ENCODE measurements around the gene COL13A1. TPM values are rescaled to one million over a fixed set of nuclear protein-coding genes. Genes with fewer than 3 reads are reported as not detected.

COL13A1 gene
- total and polyA plus RNA-seq, 2 donors from 2014 or later = 4.0 to 5.2 TPM

DNA sequence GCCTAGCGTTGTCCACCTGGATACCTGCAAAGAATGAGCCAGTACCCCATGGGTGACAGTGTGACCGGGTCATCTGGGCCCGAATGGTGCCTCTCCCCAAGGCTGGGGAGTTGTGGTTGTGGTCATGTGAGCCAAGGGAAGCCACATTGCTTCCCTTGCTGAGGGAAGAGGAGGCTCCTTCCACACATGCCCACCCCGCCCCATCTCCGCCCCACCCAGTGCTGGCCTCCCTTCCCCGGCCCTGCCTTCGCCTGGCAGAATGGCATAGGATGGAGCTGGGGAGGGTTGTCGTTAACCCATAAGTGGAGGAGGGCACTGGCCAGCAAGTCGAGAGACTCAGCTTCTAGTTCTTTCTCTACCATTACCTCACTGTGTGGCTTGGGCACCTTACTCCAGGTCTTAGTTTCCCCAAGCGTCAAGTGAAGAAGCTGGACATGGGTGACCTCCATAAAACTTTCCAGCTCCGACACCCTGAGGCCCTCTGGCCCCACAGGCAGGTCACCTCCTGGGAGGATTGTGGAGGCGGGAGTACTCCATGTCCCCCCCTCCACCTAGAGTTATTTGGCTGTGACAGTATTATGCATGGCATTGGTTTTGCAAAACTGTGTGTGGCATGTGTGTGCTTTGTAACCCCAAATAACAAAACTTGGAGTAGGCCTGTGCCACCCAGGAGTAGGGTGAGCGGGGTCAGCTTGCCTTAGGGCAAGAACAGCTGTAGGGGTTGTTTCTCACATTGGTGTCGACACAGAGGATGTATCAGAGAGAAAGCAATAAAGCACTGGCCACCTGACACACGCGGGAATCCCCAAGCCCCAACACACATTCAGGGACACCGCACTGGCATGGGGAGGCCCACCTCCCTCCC, 160.4 kb downstream of the COL13A1 start:
- no peak overlapping the region for H3K27ac ChIP-seq (ENCODE audit: low read depth in 2 of 2, low read length in 2 of 2)
- no peak for DNase-seq
- no peak overlapping the region for H3K9ac ChIP-seq (ENCODE audit: low read length in 3 of 3)
- TF ChIP-seq, protein P1, sequence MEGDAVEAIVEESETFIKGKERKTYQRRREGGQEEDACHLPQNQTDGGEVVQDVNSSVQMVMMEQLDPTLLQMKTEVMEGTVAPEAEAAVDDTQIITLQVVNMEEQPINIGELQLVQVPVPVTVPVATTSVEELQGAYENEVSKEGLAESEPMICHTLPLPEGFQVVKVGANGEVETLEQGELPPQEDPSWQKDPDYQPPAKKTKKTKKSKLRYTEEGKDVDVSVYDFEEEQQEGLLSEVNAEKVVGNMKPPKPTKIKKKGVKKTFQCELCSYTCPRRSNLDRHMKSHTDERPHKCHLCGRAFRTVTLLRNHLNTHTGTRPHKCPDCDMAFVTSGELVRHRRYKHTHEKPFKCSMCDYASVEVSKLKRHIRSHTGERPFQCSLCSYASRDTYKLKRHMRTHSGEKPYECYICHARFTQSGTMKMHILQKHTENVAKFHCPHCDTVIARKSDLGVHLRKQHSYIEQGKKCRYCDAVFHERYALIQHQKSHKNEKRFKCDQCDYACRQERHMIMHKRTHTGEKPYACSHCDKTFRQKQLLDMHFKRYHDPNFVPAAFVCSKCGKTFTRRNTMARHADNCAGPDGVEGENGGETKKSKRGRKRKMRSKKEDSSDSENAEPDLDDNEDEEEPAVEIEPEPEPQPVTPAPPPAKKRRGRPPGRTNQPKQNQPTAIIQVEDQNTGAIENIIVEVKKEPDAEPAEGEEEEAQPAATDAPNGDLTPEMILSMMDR (IDR thresholded peaks at IDR 0.05; ENCODE audit: borderline replicate concordance, extremely low read depth, insufficient read depth) = no peak
- H3K4me3 ChIP-seq (ENCODE audit: low read length in 3 of 3) = no peak overlapping the region
- H3K9me3 ChIP-seq (ENCODE audit: control insufficient read depth in 2 of 3, insufficient read depth in 1 of 3, low read length in 3 of 3) = no peaks in the 10 kb centered on the region
- no peaks in the 10 kb centered on the region for H3K36me3 ChIP-seq (ENCODE audit: control insufficient read depth in 2 of 3, insufficient read depth in 3 of 3, low read length in 3 of 3)
- FAIRE-seq = no peak
- intact Hi-C loops (cut with DNase I) = no loop called here
- H3K27me3 ChIP-seq (ENCODE audit: control insufficient read depth, insufficient read depth, low read length) = no peaks in the 10 kb centered on the region
- no peaks in the 10 kb centered on the region for H3K4me1 ChIP-seq (ENCODE audit: control insufficient read depth in 2 of 3, insufficient read depth in 2 of 3, low read depth in 1 of 3, low read length in 3 of 3)

GRCh38 chr10:69962746-69963135, 161.0 kb downstream of the COL13A1 start:
- no peaks in the 10 kb centered on the region for H3K36me3 ChIP-seq (ENCODE audit: control insufficient read depth in 2 of 3, insufficient read depth in 3 of 3, low read length in 3 of 3)
- no peaks in the 10 kb centered on the region for H3K9me3 ChIP-seq (ENCODE audit: control insufficient read depth in 2 of 3, insufficient read depth in 1 of 3, low read length in 3 of 3)
- no peaks in the 10 kb centered on the region for H3K4me1 ChIP-seq (ENCODE audit: control insufficient read depth in 2 of 3, insufficient read depth in 2 of 3, low read depth in 1 of 3, low read length in 3 of 3)
- H3K27me3 ChIP-seq (ENCODE audit: control insufficient read depth, insufficient read depth, low read length) = no peaks in the 10 kb centered on the region
- H3K4me3 ChIP-seq (ENCODE audit: low read length in 3 of 3) = no peak overlapping the region
- DNase-seq (no peak), FAIRE-seq (no peak)
- H3K9ac ChIP-seq (ENCODE audit: low read length in 3 of 3) = no peak overlapping the region
- TF ChIP-seq, protein P1 (IDR thresholded peaks at IDR 0.05; ENCODE audit: borderline replicate concordance, extremely low read depth, insufficient read depth) = no peak
- intact Hi-C loops (cut with DNase I) = no loop called here
- H3K27ac ChIP-seq (ENCODE audit: low read depth in 2 of 2, low read length in 2 of 2) = no peak overlapping the region

- Histone ChIP-seq H3K27ac (ENCODE audit: low read depth in 2 of 2, low read length in 2 of 2) (no peak overlapping the region), H3K4me1 (ENCODE audit: control insufficient read depth in 2 of 3, insufficient read depth in 2 of 3, low read depth in 1 of 3, low read length in 3 of 3) (no peaks in the 10 kb centered on the region), H3K36me3 (ENCODE audit: control insufficient read depth in 2 of 3, insufficient read depth in 3 of 3, low read length in 3 of 3) (no peaks in the 10 kb centered on the region), H3K4me3 (ENCODE audit: low read length in 3 of 3) (no peak overlapping the region), H3K9me3 (ENCODE audit: control insufficient read depth in 2 of 3, insufficient read depth in 1 of 3, low read length in 3 of 3) (no peaks in the 10 kb centered on the region), H3K9ac (ENCODE audit: low read length in 3 of 3) (no peak overlapping the region), H3K27me3 (ENCODE audit: control insufficient read depth, insufficient read depth, low read length) (no peaks in the 10 kb centered on the region)
- FAIRE-seq (no peak), DNase-seq (no peak)
- intact Hi-C loops (cut with DNase I) = no loop called here
- TF ChIP-seq, protein P1 (IDR thresholded peaks at IDR 0.05; ENCODE audit: borderline replicate concordance, extremely low read depth, insufficient read depth) = no peak
Observed at GRCh38 chr10:69963178-69963834, 161.6 kb downstream of the COL13A1 start.

Data from kidney (tissue), 14 donors.